Lung (tissue), 12 donors: ENCODE results near the gene NPL. TPM values are rescaled to one million over a fixed set of nuclear protein-coding genes. Genes with fewer than 3 reads are reported as not detected.

Experiments used
- ATAC-seq: fragments of 200-7000 bp; cut with Tn5 transposase; one replicate; pipeline ENCODE4 v1.9.1; 2020; ENCODE audit warnings: moderate number of reproducible peaks; ENCODE audit not compliant: insufficient read depth, low FRiP score
- DNase-seq, 3 donors: peaks; one replicate each; pipeline ENCODE4 v3.0.0-alpha.2; 2013 to 2017
- H3K27ac ChIP-seq, 2 donors: one replicate each; pipeline ENCODE4 v1.5.1; 2013; ENCODE audit warnings: mild to moderate bottlenecking in 2 of 2, moderate library complexity in 2 of 2, control low read depth in 1 of 2, inconsistent platforms in 1 of 2, low read depth in 1 of 2, low read length in 1 of 2
- H3K27me3 ChIP-seq, 3 donors: one replicate each; pipeline ENCODE4 v1.5.1; 2013; ENCODE audit warnings: low read length in 2 of 3; ENCODE audit not compliant: control insufficient read depth in 3 of 3, insufficient read depth in 3 of 3
- H3K36me3 ChIP-seq, 4 donors: one replicate each; pipeline ENCODE4 v1.5.1; 2013; ENCODE audit warnings: low read length in 4 of 4, mild to moderate bottlenecking in 1 of 4, moderate library complexity in 1 of 4; ENCODE audit not compliant: control insufficient read depth in 4 of 4, insufficient read depth in 4 of 4
- H3K4me1 ChIP-seq, 5 donors: one replicate each; pipeline ENCODE4 v1.5.1; 2013; ENCODE audit warnings: low read length in 5 of 5, mild to moderate bottlenecking in 2 of 5, moderate library complexity in 1 of 5; ENCODE audit not compliant: control insufficient read depth in 5 of 5, insufficient read depth in 5 of 5
- H3K4me3 ChIP-seq: one replicate; pipeline ENCODE4 v1.5.1; 2013; ENCODE audit warnings: mild to moderate bottlenecking, control low read depth, moderate library complexity
- H3K9ac ChIP-seq, 2 donors: one replicate each; pipeline ENCODE4 v1.5.1; 2013; ENCODE audit warnings: low read length in 2 of 2, control low read depth in 1 of 2; ENCODE audit not compliant: insufficient read depth in 1 of 2
- H3K9me3 ChIP-seq, 4 donors: one replicate each; pipeline ENCODE4 v1.5.1; 2013; ENCODE audit warnings: low read length in 3 of 4, mild to moderate bottlenecking in 1 of 4, moderate library complexity in 1 of 4; ENCODE audit not compliant: control insufficient read depth in 4 of 4, insufficient read depth in 3 of 4
- WGBS, 2 donors: extraction: QIAGEN DNeasy Blood & Tissue Kit; methylation state at CpG; one replicate each; pipeline ENCODE4 v1.1.7; 2013; 5-methylcytosine and 5-hydroxymethylcytosine counted together
- polyA plus RNA-seq, 2 donors: library from polyadenylated mRNA; stranded (reverse); fragments of 200-250 nt; gene quantifications; one replicate each; pipeline ENCODE4 v1.2.1, GENCODE V29; 2013
- total RNA-seq, 2 donors: library from RNA; depleted of rRNA in 1 of 2; stranded (reverse); fragments of >200 nt in 1 of 2; gene quantifications; one replicate each; pipeline ENCODE4 v1.2.1, GENCODE V29; 2014 to 2021
- TF ChIP-seq, protein P1 (sequence below): IDR thresholded peaks from 2 replicates; pipeline ENCODE4 v1.5.1; 2012; ENCODE audit warnings: mild to moderate bottlenecking; ENCODE audit errors: control extremely low read depth, extremely low read depth
- donor health status: control.
- donor health status: control.
- donor health status: Bipolar disorder and iron deficiency.
- donor health status: healthy.
- donor health status: DM: yes; HTN: yes; CAD: no.

The NPL gene
- total and polyA plus RNA-seq, 4 donors: 31.9 to 116 (median 57.3) TPM

GRCh38 chr1:182857212-182857611 is 67.6 kb downstream of the NPL start:
- ATAC-seq (no peak), DNase-seq (no peak)
- no peak overlapping the region for H3K9ac ChIP-seq
- TF ChIP-seq, protein P1, sequence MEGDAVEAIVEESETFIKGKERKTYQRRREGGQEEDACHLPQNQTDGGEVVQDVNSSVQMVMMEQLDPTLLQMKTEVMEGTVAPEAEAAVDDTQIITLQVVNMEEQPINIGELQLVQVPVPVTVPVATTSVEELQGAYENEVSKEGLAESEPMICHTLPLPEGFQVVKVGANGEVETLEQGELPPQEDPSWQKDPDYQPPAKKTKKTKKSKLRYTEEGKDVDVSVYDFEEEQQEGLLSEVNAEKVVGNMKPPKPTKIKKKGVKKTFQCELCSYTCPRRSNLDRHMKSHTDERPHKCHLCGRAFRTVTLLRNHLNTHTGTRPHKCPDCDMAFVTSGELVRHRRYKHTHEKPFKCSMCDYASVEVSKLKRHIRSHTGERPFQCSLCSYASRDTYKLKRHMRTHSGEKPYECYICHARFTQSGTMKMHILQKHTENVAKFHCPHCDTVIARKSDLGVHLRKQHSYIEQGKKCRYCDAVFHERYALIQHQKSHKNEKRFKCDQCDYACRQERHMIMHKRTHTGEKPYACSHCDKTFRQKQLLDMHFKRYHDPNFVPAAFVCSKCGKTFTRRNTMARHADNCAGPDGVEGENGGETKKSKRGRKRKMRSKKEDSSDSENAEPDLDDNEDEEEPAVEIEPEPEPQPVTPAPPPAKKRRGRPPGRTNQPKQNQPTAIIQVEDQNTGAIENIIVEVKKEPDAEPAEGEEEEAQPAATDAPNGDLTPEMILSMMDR: no peak
- H3K9me3 ChIP-seq: no peaks in the 10 kb centered on the region
- no peak overlapping the region for H3K4me3 ChIP-seq
- H3K27ac ChIP-seq: no peak overlapping the region
- 96 to 97% methylated on average over 3 of the region's 3 CpGs for WGBS, 2 donors
- H3K36me3 ChIP-seq: peaks cover 37 to 75% (median 64%) of the 10 kb centered on the region in 4 donors
- H3K27me3 ChIP-seq: no peaks in the 10 kb centered on the region
- H3K4me1 ChIP-seq: no peaks in the 10 kb centered on the region

GRCh38 chr1:182860658-182861057 is 71.1 kb downstream of the NPL start:
- H3K27ac ChIP-seq: no peak overlapping the region
- DNase-seq (peak in 1 of 3 donors; percentile 43), ATAC-seq (no peak)
- no peaks in the 10 kb centered on the region for H3K27me3 ChIP-seq
- H3K9me3 ChIP-seq: no peaks in the 10 kb centered on the region
- no peak overlapping the region for H3K9ac ChIP-seq
- H3K36me3 ChIP-seq: peaks cover 30 to 71% (median 51%) of the 10 kb centered on the region in 4 donors
- no peak overlapping the region for H3K4me3 ChIP-seq
- no peaks in the 10 kb centered on the region for H3K4me1 ChIP-seq
- TF ChIP-seq, protein P1: no peak
- 75 to 91% methylated on average over 4 of the region's 4 CpGs for WGBS, 2 donors

GRCh38 chr1:182861994-182862393 is 72.4 kb downstream of the NPL start:
- no peak overlapping the region for H3K9ac ChIP-seq
- no peaks in the 10 kb centered on the region for H3K9me3 ChIP-seq
- peaks cover 26 to 77% (median 50%) of the 10 kb centered on the region in 4 donors for H3K36me3 ChIP-seq
- DNase-seq (no peak), ATAC-seq (no peak)
- no peaks in the 10 kb centered on the region for H3K4me1 ChIP-seq
- TF ChIP-seq, protein P1: no peak
- no peak overlapping the region for H3K27ac ChIP-seq
- no peaks in the 10 kb centered on the region for H3K27me3 ChIP-seq
- WGBS, 2 donors: 92 to 94% methylated on average over 2 of the region's 2 CpGs
- H3K4me3 ChIP-seq: no peak overlapping the region

GRCh38 chr1:182862827-182863226 is 73.3 kb downstream of the NPL start:
- WGBS, 2 donors: 95 to 100% methylated on average over 1 of the region's 1 CpG

More at GRCh38 chr1:182862827-182863226, 73.3 kb downstream of the NPL start:
- no peaks in the 10 kb centered on the region for H3K4me1 ChIP-seq
- TF ChIP-seq, protein P1: no peak
- H3K27me3 ChIP-seq: no peaks in the 10 kb centered on the region
- H3K27ac ChIP-seq: no peak overlapping the region
- ATAC-seq: no peak
- no peak for DNase-seq
- H3K9ac ChIP-seq: no peak overlapping the region
- peaks cover 26 to 76% (median 52%) of the 10 kb centered on the region in 4 donors for H3K36me3 ChIP-seq
- H3K4me3 ChIP-seq: no peak overlapping the region
- H3K9me3 ChIP-seq: no peaks in the 10 kb centered on the region
